ENCODE measurements around the gene NECAP2.

DNA sequence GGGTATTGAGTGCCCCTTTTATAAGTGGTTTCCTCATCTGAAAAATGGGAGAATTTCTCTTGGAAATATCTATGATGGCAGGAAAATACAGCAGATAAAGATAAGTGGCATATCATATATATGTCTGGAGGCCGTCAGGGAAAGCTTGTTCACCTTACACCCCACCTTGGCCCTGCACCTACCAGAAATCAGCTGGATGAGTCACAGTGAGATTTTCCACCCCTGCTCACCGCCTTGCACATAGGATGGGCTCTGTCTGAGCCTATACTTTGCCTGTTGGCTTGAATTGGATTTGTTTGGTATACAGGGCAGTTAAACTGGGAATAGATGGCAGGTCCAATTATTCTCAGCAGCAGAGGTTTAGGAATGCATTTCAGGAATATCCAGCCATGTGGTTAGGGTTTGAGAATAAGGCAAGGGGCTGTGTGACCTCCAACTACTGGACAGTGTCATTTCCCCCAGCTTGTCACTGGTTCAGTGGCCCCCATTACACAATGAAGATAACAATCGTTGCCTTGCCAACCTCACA, 3.5 kb upstream of the NECAP2 start, which contains the start of gene SPATA21:
- TF ChIP-seq, protein P1, sequence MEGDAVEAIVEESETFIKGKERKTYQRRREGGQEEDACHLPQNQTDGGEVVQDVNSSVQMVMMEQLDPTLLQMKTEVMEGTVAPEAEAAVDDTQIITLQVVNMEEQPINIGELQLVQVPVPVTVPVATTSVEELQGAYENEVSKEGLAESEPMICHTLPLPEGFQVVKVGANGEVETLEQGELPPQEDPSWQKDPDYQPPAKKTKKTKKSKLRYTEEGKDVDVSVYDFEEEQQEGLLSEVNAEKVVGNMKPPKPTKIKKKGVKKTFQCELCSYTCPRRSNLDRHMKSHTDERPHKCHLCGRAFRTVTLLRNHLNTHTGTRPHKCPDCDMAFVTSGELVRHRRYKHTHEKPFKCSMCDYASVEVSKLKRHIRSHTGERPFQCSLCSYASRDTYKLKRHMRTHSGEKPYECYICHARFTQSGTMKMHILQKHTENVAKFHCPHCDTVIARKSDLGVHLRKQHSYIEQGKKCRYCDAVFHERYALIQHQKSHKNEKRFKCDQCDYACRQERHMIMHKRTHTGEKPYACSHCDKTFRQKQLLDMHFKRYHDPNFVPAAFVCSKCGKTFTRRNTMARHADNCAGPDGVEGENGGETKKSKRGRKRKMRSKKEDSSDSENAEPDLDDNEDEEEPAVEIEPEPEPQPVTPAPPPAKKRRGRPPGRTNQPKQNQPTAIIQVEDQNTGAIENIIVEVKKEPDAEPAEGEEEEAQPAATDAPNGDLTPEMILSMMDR (IDR thresholded peaks at IDR 0.05) = no peak
- TF ChIP-seq TP53 (CRISPR knock-in tag; IDR thresholded peaks at IDR 0.05) = no peak
- no peak for TF ChIP-seq POLR2A (IDR thresholded peaks at IDR 0.05; ENCODE audit: low read length)
- TF ChIP-seq HOXB5 (CRISPR knock-in tag; IDR thresholded peaks at IDR 0.05) = no peak
- no peak for TF ChIP-seq HDAC2 (IDR thresholded peaks at IDR 0.05)
- no peak for TF ChIP-seq EP300 (IDR thresholded peaks at IDR 0.05)
- TF ChIP-seq, protein P2, sequence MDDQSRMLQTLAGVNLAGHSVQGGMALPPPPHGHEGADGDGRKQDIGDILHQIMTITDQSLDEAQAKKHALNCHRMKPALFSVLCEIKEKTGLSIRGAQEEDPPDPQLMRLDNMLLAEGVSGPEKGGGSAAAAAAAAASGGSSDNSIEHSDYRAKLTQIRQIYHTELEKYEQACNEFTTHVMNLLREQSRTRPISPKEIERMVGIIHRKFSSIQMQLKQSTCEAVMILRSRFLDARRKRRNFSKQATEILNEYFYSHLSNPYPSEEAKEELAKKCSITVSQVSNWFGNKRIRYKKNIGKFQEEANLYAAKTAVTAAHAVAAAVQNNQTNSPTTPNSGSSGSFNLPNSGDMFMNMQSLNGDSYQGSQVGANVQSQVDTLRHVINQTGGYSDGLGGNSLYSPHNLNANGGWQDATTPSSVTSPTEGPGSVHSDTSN (IDR thresholded peaks at IDR 0.05) = no peak
- TF ChIP-seq, protein P3, sequence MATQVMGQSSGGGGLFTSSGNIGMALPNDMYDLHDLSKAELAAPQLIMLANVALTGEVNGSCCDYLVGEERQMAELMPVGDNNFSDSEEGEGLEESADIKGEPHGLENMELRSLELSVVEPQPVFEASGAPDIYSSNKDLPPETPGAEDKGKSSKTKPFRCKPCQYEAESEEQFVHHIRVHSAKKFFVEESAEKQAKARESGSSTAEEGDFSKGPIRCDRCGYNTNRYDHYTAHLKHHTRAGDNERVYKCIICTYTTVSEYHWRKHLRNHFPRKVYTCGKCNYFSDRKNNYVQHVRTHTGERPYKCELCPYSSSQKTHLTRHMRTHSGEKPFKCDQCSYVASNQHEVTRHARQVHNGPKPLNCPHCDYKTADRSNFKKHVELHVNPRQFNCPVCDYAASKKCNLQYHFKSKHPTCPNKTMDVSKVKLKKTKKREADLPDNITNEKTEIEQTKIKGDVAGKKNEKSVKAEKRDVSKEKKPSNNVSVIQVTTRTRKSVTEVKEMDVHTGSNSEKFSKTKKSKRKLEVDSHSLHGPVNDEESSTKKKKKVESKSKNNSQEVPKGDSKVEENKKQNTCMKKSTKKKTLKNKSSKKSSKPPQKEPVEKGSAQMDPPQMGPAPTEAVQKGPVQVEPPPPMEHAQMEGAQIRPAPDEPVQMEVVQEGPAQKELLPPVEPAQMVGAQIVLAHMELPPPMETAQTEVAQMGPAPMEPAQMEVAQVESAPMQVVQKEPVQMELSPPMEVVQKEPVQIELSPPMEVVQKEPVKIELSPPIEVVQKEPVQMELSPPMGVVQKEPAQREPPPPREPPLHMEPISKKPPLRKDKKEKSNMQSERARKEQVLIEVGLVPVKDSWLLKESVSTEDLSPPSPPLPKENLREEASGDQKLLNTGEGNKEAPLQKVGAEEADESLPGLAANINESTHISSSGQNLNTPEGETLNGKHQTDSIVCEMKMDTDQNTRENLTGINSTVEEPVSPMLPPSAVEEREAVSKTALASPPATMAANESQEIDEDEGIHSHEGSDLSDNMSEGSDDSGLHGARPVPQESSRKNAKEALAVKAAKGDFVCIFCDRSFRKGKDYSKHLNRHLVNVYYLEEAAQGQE (IDR thresholded peaks at IDR 0.05) = no peak
- no peak for TF ChIP-seq NR3C1 (IDR thresholded peaks at IDR 0.05)
- no peak for TF ChIP-seq MAFK (IDR thresholded peaks at IDR 0.05; ENCODE audit: partially characterized antibody)
- TF ChIP-seq RFX5 (IDR thresholded peaks at IDR 0.05) = no peak
- no peak for TF ChIP-seq MYC (IDR thresholded peaks at IDR 0.05; ENCODE audit: borderline replicate concordance, low read length)
- TF ChIP-seq NFE2L2 (conservative IDR thresholded peaks at IDR 0.05; ENCODE audit: low read length) = no peak
- TF ChIP-seq USF2 (IDR thresholded peaks at IDR 0.05) = no peak

Data from A549 (cell line).